K562 (cell line): Measurements from ENCODE around the gene CARMIL1. TPM values are rescaled to one million over a fixed set of nuclear protein-coding genes. Genes with fewer than 3 reads are reported as not detected.

Experiments
- ATAC-seq: fragments of 200-7000 bp; cut with Tn5 transposase; 3 replicates; pipeline ENCODE4 v1.9.1; 2020; ENCODE audit warnings: moderate library complexity
- BruUV-seq: library from RNA; stranded (reverse); fragments of 400-500 nt; replicated peaks from 2 replicates; lab custom pipeline; 2021; lab: Mats Ljungman, UMichigan
- CTCF ChIA-PET: fragments of 300-600 bp; formaldehyde crosslinking; extraction: SDS; loops from one replicate; lab custom pipeline; 2021; ENCODE audit warnings: low intra/inter-chr PET ratio; lab: Yijun Ruan, JAX
- POLR2A ChIA-PET: fragments of 300-600, 350-650 bp; sonication (Branson Sonifier 250); formaldehyde crosslinking; extraction: SDS; loops from one replicate; lab custom pipeline; 2021; ENCODE audit warnings: antibody characterized with exemption, inconsistent platforms; lab: Yijun Ruan, JAX
- DNase-seq, 4 experiments: peaks; one replicate each; pipeline versions ENCODE4 v3.0.0 to v3.0.0-alpha.2; 2011 to 2018; ENCODE audit warnings: low spot score in 3 of 4, mixed read lengths in 3 of 4; ENCODE audit errors: extremely low read depth in 1 of 4
- FAIRE-seq: peaks from 2 replicates; lab custom pipeline; 2011; peaks lifted over from hg19 to GRCh38; lab: Jason Lieb, UNC
- H2AFZ ChIP-seq: 2 replicates; pipeline ENCODE4 v1.6.0; 2011; ENCODE audit warnings: low read depth, low read length, control low read depth, inconsistent platforms
- H3K27ac ChIP-seq: fragments of 200-600 bp; 3 replicates; pipeline ENCODE4 v1.8.0; 2011; ENCODE audit warnings: low read depth, mild to moderate bottlenecking, control low read depth, inconsistent platforms, low read length, moderate library complexity, mixed read lengths; ENCODE audit errors: extremely low read depth
- H3K27me3 ChIP-seq, 2 experiments: fragments of 300-600 bp in 1 of 2; 2 replicates in 1 of 2; 3 replicates in 1 of 2; pipeline versions ENCODE4 v1.6.0 to v1.8.0; 2011; ENCODE audit warnings: inconsistent platforms in 2 of 2, low read length in 2 of 2, mild to moderate bottlenecking in 1 of 2, mixed read lengths in 1 of 2, moderate library complexity in 1 of 2; ENCODE audit not compliant: control insufficient read depth in 2 of 2, insufficient read depth in 2 of 2
- H3K36me3 ChIP-seq: fragments of 300-600 bp; 3 replicates; pipeline ENCODE4 v1.8.0; 2011; ENCODE audit warnings: mild to moderate bottlenecking, low read length, inconsistent platforms; ENCODE audit not compliant: control insufficient read depth, insufficient read depth
- H3K4me1 ChIP-seq, 2 experiments: fragments of 200-600 bp in 1 of 2; replicated peaks in 1 of 2; 2 replicates in 1 of 2; 3 replicates in 1 of 2; pipeline versions ENCODE4 v1.5.1 to v1.8.0; 2011; ENCODE audit warnings: inconsistent platforms in 2 of 2, low read length in 2 of 2, mild to moderate bottlenecking in 1 of 2, mixed read lengths in 1 of 2, moderate library complexity in 1 of 2; ENCODE audit not compliant: control insufficient read depth in 2 of 2, insufficient read depth in 2 of 2
- H3K4me2 ChIP-seq: 2 replicates; pipeline ENCODE4 v1.6.1; 2011; ENCODE audit warnings: low read length, control low read depth, inconsistent platforms, mixed read lengths; ENCODE audit not compliant: insufficient read depth
- H3K4me3 ChIP-seq: fragments of 200-600 bp; sonication (generic), shearing (Covaris generic); 2 replicates; pipeline ENCODE4 v1.5.1; 2016; ENCODE audit warnings: control low read depth, inconsistent platforms
- H3K79me2 ChIP-seq: fragments of 200-600 bp; 3 replicates; pipeline ENCODE4 v1.8.0; 2011; ENCODE audit warnings: low read length, inconsistent platforms; ENCODE audit not compliant: control insufficient read depth, insufficient read depth
- H3K9ac ChIP-seq, 2 experiments: 2 replicates each; pipeline versions ENCODE4 v1.6.0 to v1.6.1; 2011; ENCODE audit warnings: low read depth in 2 of 2, low read length in 2 of 2, control low read depth in 1 of 2, inconsistent platforms in 1 of 2, mild to moderate bottlenecking in 1 of 2, mixed read lengths in 1 of 2; ENCODE audit not compliant: insufficient read depth in 1 of 2
- H3K9me1 ChIP-seq: one replicate; pipeline ENCODE4 v1.6.0; 2011; ENCODE audit warnings: inconsistent platforms, mild to moderate bottlenecking, low read length, moderate library complexity; ENCODE audit not compliant: control insufficient read depth, insufficient read depth
- H3K9me3 ChIP-seq: replicated peaks from 2 replicates; pipeline ENCODE4 v1.5.1; 2011; ENCODE audit warnings: low read depth, low read length, inconsistent platforms; ENCODE audit not compliant: control insufficient read depth, insufficient read depth
- H4K20me1 ChIP-seq: replicated peaks from 2 replicates; pipeline ENCODE4 v1.6.1; 2011; ENCODE audit warnings: low read length, inconsistent platforms, mixed read lengths; ENCODE audit not compliant: control insufficient read depth, insufficient read depth
- CCAR2 ChIP-seq: fragments of 200-400 bp; formaldehyde crosslinking; IDR thresholded peaks from 2 replicates; pipeline ENCODE4 v1.6.1; 2017; ENCODE audit warnings: mild to moderate bottlenecking, low read depth, low read length
- CREB3 ChIP-seq: fragments of 450-650 bp; conservative IDR thresholded peaks from 2 replicates; pipeline ENCODE4 v1.6.1; 2016; ENCODE audit warnings: missing genetic modification characterization, low read depth, mild to moderate bottlenecking, missing compliant biosample characterization, moderate library complexity
- CTCFL ChIP-seq: IDR thresholded peaks from 2 replicates; pipeline ENCODE4 v1.6.1; 2011; ENCODE audit warnings: borderline replicate concordance, low read depth, mild to moderate bottlenecking, moderate library complexity, low read length; ENCODE audit not compliant: insufficient read depth, poor library complexity, severe bottlenecking
- ETV5 ChIP-seq: sonication (generic); formaldehyde crosslinking; IDR thresholded peaks from 2 replicates; pipeline ENCODE4 v1.4.0; 2020; ENCODE audit warnings: low read depth, mild to moderate bottlenecking, missing genetic modification reagents
- HES1 ChIP-seq: fragments of 450-650 bp; IDR thresholded peaks from 2 replicates; pipeline ENCODE4 v1.6.1; 2016; ENCODE audit warnings: low read depth, mild to moderate bottlenecking, moderate library complexity
- HSF4 ChIP-seq: fragments of 250-450 bp; sonication (Bioruptor Pico); IDR thresholded peaks from 2 replicates; pipeline ENCODE4 v2.1.2; 2022; ENCODE audit warnings: mild to moderate bottlenecking, moderate library complexity, borderline replicate concordance
- LCOR ChIP-seq: sonication (generic); formaldehyde crosslinking; IDR thresholded peaks from 2 replicates; pipeline ENCODE4 v1.8.0; 2022; ENCODE audit warnings: mild to moderate bottlenecking, missing genetic modification reagents
- MAFF ChIP-seq: IDR thresholded peaks from 2 replicates; pipeline ENCODE4 v1.6.1; 2012; ENCODE audit warnings: low read length, improper control_type of control experiment
- MCM3 ChIP-seq: fragments of 450-650 bp; IDR thresholded peaks from 2 replicates; pipeline ENCODE4 v1.6.1; 2016
- NFRKB ChIP-seq: fragments of 450-650 bp; IDR thresholded peaks from 2 replicates; pipeline ENCODE4 v1.6.1; 2016; ENCODE audit warnings: low read depth
- PURB ChIP-seq: sonication (generic); formaldehyde crosslinking; IDR thresholded peaks from 2 replicates; pipeline ENCODE4 v1.9.0; 2021; ENCODE audit warnings: low read depth, mild to moderate bottlenecking, missing genetic modification reagents
- SIN3A ChIP-seq, 2 experiments: fragments of 150-350 bp in 1 of 2; IDR thresholded peaks; 2 replicates each; pipeline ENCODE4 v1.6.1; 2011 to 2016; ENCODE audit warnings: borderline replicate concordance in 2 of 2, low read depth in 2 of 2, low read length in 2 of 2, mild to moderate bottlenecking in 2 of 2, moderate library complexity in 2 of 2; ENCODE audit not compliant: control insufficient read depth in 1 of 2
- TRIM28 ChIP-seq: fragments of 450-650 bp; IDR thresholded peaks from 2 replicates; pipeline ENCODE4 v1.6.1; 2017
- U2AF1 ChIP-seq: fragments of 200-400 bp; formaldehyde crosslinking; optimal IDR thresholded peaks from 2 replicates; pipeline ENCODE3; 2017; ENCODE audit warnings: mild to moderate bottlenecking, low read depth, low read length, moderate library complexity
- ZNF140 ChIP-seq: fragments of 250-450 bp; sonication (Bioruptor Pico); IDR thresholded peaks from 2 replicates; pipeline ENCODE4 v1.8.0; 2021; ENCODE audit warnings: moderate library complexity, mild to moderate bottlenecking, inconsistent platforms
- ZNF274 ChIP-seq: IDR thresholded peaks from 2 replicates; pipeline ENCODE4 v1.6.1; 2011; ENCODE audit warnings: low read depth, mild to moderate bottlenecking, low read length, moderate library complexity, borderline replicate concordance
- ZNF395 ChIP-seq: fragments of 200-800 bp; sonication (Bioruptor generic); IDR thresholded peaks from 2 replicates; pipeline ENCODE4 v1.6.1; 2017; ENCODE audit warnings: missing genetic modification characterization, missing compliant biosample characterization
- ZNF77 ChIP-seq: fragments of 250-450 bp; sonication (Bioruptor Pico); IDR thresholded peaks from 2 replicates; pipeline ENCODE4 v1.5.0; 2020
- WGBS: fragments of 100-300 bp; shearing (Covaris generic); methylation state at CpG from one replicate; pipeline ENCODE4 v1.1.6; 2016; ENCODE audit warnings: low coverage, mixed read lengths; ENCODE audit not compliant: insufficient coverage; ENCODE audit errors: missing lambda C conversion rate; 5-methylcytosine and 5-hydroxymethylcytosine counted together
- in situ Hi-C: fragments of 300-500 bp; cut with MboI; formaldehyde crosslinking; loops from 4 replicates; pipeline ENCODE4 v1.15.0; 2018; ENCODE audit warnings: inconsistent platforms, mixed read lengths
- intact Hi-C: fragments of 100-400 bp; cut with micrococcal nuclease; formaldehyde crosslinking; loops from 2 replicates; pipeline ENCODE4 v1.14.2; 2022
- polyA plus RNA-seq, 8 experiments: library from polyadenylated mRNA; depleted of rRNA in 4 of 8; stranded (reverse) in 5 of 8; unstranded in 3 of 8; fragments of >200 nt; fragmentation: Nextera tagmentation in 2 of 8; fragmentation: Illumina TruSeq in 1 of 8; extraction: Ambion mirVana in 2 of 8; extraction: Trizol in 1 of 8; gene quantifications; 2 replicates each; pipeline versions ENCODE4 v1.2.1 to v1.2.3, GENCODE V29; 2011 to 2014; ENCODE audit warnings: inconsistent platforms in 1 of 8, missing spikeins in 1 of 8
- total RNA-seq, 7 experiments: library from RNA; depleted of rRNA in 6 of 7; stranded (reverse); fragments of >200 nt in 6 of 7; fragmentation: Illumina TruSeq in 2 of 7; extraction: Trizol in 2 of 7; gene quantifications; 2 replicates each; pipeline versions ENCODE4 v1.2.1 to v1.2.3, GENCODE V29; 2011 to 2021; ENCODE audit warnings: low replicate concordance in 1 of 7

CARMIL1 gene
- total and polyA plus RNA-seq, 9 of the 15 experiments (the other 6 are each of a cell fraction or from before 2014, with no cell fraction given), result 0.04 to 0.32 (median 0.10) TPM; not detected in 1

GRCh38 chr6:25360621-25361020 lies 81.4 kb downstream of the CARMIL1 start:
- H3K4me2 ChIP-seq, result no peak overlapping the region
- FAIRE-seq (no peak), DNase-seq (no peak), ATAC-seq (no peak)
- H3K9ac ChIP-seq, result no peak overlapping the region
- H3K36me3 ChIP-seq, result no peaks in the 10 kb centered on the region
- H3K27me3 ChIP-seq, result no peaks in the 10 kb centered on the region
- no peak overlapping the region for H3K27ac ChIP-seq
- ChIA-PET CTCF (no interaction called here), POLR2A (no interaction called here)
- intact Hi-C loops, result no loop called here
- in situ Hi-C loops, result no loop called here
- WGBS, result 0% methylated on average over 1 of the region's 1 CpG
- TF ChIP-seq PURB (CRISPR knock-in tag), result no peak
- no peak for TF ChIP-seq ZNF77
- no peak for TF ChIP-seq CCAR2
- TF ChIP-seq NFRKB, result no peak
- no peak for TF ChIP-seq ZNF395 (CRISPR knock-in tag)
- TF ChIP-seq CTCFL, result no peak
- no peak for TF ChIP-seq ZNF274
- TF ChIP-seq SIN3A (IDR thresholded peaks at IDR 0.05; ENCODE audit: borderline replicate concordance in 2 of 2, control insufficient read depth in 1 of 2, low read depth in 2 of 2, low read length in 2 of 2), result no peak
- TF ChIP-seq MCM3, result no peak
- no peak for TF ChIP-seq U2AF1
- no peak for TF ChIP-seq LCOR (CRISPR knock-in tag)
- TF ChIP-seq ZNF140, result no peak
- TF ChIP-seq HES1, result no peak
- TF ChIP-seq MAFF, result no peak
- no peak for TF ChIP-seq ETV5 (CRISPR knock-in tag)
- no peak for TF ChIP-seq TRIM28
- TF ChIP-seq CREB3 (tag), result no peak
- no peak for TF ChIP-seq HSF4
- H4K20me1 ChIP-seq, result no peaks in the 10 kb centered on the region
- H2AFZ ChIP-seq, result no peak overlapping the region
- no peaks in the 10 kb centered on the region for H3K9me3 ChIP-seq
- no peaks in the 10 kb centered on the region for H3K79me2 ChIP-seq
- H3K4me1 ChIP-seq, result no peaks in the 10 kb centered on the region
- H3K4me3 ChIP-seq, result no peak overlapping the region
- BruUV-seq, result no TSS peak
- no peaks in the 10 kb centered on the region for H3K9me1 ChIP-seq
